HUDEP-2 (cell line): ENCODE measurements around the gene FKBP9.
A peak's percentile ranks its signal among the peaks of the same experiment; 100 is the strongest.
"Not testable (repeated sequence)": the region's sequence is repeated elsewhere in the genome, so short reads cannot be mapped to it uniquely, and the experiment has no call there.

Experiments used
- DNase-seq, 76 experiments: peaks; one replicate each; lab custom pipeline; 2025; ENCODE audit not compliant: unreplicated experiment in 76 of 76; lab: John Stamatoyannopoulos, UW

Gene FKBP9

GRCh38 chr7:32957326-32958045 lies at the start of gene FKBP9:
Gene FKBP9, plus strand, starts transcription at chr7:32957440. Its CDS starts 134 bp downstream, at chr7:32957574.
- peak in 66 of 76 experiments; percentile 16 to 86 (median 62) for DNase-seq

DNA sequence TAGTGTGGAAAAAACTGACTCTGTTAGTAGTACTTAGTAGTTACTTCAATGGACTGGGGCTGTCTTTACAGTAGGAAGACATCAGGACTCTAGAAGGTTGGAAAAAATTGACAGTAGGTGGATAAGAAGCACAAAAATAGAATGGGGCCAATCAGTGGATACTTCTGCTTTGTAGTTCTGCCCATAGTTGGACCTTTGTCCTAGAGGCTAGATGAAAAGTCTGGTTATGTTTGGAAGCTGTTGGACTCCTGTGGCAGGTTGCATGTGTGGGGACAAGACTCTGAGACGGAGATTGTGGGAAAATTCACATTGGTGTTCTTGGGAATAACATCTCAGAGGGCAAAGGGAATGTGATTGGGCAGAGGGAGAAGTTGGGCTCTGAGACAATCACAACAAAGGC lies 47.0 kb upstream of the FKBP9 start:
- DNase-seq, result no peak

GRCh38 chr7:32914184-32914583 lies 43.1 kb upstream of the FKBP9 start:
- DNase-seq, result peak in 4 of 76 experiments; percentile 5 to 15 (median 8)

- DNase-seq, result no peak
Observed at GRCh38 chr7:32915041-32915536, 42.2 kb upstream of the FKBP9 start.

DNA sequence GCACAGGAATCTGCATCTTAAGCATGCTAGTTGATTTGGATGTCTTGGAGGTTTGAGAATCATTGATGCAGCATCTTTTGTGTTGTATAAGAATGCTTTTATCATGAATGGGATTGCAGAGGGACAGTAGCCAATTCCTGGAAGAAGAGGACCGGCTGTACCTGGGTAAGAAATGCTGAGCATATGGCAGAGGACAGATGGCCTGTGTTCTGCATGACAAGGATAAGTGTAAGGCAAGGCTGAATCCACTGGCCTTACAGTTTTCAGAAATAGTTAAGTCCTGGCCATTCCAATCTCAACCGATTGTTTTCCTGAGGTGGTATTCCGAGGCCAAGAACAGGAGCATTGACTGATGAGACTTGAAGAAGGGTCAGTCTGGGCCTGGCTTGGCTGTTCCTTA lies 41.2 kb upstream of the FKBP9 start:
- DNase-seq, result no peak

DNA sequence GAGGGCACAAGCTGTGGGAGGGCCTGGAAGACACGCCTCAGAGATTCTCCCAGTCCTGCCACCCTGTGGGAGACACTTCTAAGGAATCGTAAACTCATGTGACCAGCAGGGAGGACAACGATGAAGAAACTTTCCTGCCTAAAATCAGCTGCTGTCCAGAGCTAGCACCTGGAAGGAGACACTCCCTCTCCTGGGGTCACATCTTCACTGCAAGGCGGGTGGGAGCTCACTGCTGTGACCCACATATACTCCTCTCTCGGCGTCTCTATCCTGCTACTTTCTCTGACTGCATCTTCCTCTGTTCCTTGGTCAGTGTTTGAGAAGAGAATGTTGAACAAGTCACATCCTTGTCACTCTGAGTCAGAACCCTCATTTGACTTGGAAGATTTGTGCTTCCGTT lies 40.2 kb upstream of the FKBP9 start:
- not testable (repeated sequence) for DNase-seq

GRCh38 chr7:32921896-32922295 lies 35.3 kb upstream of the FKBP9 start:
- no peak for DNase-seq

DNA sequence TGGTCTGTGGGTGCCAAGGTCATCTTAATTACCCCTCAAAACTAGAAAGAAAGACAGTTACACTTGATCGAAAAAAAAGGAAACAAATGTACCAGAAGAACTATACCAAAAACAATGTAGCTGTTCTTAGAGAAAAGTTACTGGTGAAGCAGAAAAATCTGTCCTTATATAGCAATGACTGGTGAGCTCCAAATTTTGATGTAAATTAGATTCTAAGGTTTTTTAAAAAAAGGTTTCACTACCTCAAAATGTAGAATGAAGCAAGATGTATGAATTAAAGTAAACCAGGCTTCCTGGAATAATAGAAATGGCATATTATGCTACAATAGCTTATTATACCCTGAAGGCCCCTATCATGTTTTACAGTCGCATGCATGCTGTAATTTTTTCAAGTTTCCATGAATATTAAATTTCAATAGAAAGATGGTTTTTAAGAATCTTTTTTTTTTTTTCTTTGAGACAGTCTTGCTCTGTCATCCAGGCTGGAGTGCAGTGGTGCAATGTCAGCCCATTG lies 28.4 kb upstream of the FKBP9 start:
- no peak for DNase-seq

GRCh38 chr7:32929430-32930143 lies 27.7 kb upstream of the FKBP9 start:
- no peak for DNase-seq

- DNase-seq, result no peak
Observed at GRCh38 chr7:32930378-32930777, 26.9 kb upstream of the FKBP9 start.

DNA sequence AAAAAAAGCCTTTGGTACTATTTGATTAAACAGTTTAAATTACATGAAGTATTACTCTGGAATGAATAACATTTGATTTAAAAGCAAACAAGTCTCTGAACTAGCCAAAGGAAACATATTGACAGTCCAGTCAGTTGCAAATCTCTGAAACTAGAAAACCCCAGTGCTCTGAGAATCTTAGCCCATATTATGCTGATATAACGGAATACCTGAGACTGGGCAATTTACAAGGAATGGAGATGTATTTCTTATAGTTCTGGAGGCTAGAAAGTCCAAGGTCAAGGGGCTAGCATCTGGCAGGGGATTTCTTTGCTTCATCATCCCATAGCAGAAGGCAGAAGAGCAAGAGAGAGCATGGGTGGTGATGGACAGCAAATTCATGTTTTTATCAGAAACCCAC lies 21.7 kb upstream of the FKBP9 start:
- no peak for DNase-seq

DNA sequence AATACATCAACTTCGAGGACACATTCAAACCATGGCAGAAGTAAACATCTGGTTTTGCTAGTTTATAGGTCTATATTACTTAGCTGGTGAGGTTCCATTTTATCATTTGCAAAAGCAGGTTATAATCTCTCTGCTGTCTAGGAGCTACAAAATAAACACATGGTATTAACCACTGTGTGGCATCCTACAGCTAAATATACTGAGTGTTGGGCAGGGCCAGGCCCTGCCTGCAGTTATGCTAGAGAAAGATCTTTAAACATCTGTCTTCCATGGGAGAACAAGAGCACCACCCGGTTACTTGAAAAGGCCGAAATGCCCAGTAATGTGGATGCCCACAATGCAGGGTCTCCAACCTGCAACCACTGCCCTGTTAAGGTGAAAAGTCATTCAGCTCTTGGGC lies 20.6 kb upstream of the FKBP9 start:
- peak in 1 of 76 experiments; percentile 4 for DNase-seq

- peak in 16 of 76 experiments; percentile 3 to 34 (median 12) for DNase-seq
Observed at GRCh38 chr7:32937344-32938174, 19.7 kb upstream of the FKBP9 start.

GRCh38 chr7:32941181-32941580 lies 16.1 kb upstream of the FKBP9 start:
- DNase-seq, result no peak

DNA sequence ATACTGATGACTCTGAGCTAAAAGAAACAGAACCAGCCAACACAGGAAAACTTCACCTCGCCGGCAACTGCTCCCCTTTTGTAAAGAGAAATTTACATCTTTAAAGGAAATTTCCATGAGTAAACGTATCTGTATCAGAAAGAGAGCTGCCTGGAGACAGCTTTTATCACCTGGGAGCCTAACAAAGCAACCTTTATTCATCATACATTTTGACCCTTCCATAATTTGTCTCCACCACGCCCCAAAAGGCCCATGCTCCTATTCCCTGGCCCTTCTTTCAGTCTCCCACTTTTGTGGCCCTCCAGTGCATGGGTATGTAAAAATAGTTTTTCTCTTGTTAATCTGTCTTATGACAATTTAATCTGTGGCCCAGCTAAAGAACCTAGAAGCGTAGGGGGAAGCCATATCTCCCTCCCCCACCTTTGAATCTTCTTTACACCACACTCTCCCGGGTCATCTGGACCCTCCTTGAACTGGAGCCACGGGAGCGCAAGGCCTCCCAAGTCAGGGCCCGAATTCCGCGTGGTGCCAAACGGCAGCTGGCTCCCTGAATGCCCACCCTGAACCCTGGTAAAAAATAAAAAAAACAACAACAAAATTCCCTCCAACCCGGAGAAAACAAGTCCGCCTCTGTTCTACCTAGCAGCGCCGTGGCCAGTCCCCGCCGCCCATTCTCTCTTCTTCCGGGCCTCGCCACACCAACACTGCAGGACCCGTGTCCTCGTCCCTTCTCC lies 15.4 kb upstream of the FKBP9 start:
- peak in 12 of 76 experiments; percentile 5 to 53 (median 30) for DNase-seq

DNA sequence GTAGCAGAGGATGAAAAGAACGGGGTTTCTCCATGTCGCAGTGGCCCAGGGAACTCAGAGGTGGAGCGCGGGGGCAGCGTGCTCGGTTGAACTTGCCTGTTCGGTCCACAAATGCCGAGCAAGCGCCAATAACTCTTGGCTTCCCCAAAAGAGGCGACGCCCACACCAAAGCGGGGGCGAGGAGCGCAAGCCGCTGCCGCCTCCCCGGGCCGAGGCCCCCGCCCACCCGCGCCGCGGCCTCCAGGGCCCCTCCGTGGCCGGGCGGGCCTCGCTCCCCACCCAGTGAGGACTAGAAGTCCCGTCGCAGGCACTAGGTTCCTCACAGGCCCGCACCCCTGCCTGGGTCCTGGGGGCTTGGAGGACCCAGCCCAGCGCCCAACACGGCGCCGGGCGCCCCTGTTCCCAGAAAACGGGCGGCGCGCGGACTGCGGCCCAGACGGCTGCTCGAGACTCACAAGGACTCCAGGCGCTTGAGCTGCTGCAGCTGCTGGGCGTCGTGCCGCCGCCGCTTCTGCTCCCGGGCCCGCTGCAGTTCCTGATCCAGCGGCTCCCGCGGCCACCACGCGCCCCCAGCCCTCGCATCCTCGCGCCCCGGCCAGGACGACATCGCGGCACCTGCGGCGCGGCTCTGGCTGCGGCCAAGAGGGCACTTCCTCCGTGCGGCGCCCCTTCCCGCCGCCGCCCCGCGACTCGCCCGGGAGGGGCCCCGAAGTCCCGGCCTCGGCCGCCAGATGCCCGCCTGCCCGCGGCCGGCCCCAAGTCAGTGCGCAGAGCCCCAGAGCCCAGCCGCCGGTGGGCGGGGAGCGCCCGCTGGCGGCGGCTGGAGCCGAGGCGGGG lies 14.6 kb upstream of the FKBP9 start:
- DNase-seq, result peak in 74 of 76 experiments; percentile 18 to 90 (median 74)

DNA sequence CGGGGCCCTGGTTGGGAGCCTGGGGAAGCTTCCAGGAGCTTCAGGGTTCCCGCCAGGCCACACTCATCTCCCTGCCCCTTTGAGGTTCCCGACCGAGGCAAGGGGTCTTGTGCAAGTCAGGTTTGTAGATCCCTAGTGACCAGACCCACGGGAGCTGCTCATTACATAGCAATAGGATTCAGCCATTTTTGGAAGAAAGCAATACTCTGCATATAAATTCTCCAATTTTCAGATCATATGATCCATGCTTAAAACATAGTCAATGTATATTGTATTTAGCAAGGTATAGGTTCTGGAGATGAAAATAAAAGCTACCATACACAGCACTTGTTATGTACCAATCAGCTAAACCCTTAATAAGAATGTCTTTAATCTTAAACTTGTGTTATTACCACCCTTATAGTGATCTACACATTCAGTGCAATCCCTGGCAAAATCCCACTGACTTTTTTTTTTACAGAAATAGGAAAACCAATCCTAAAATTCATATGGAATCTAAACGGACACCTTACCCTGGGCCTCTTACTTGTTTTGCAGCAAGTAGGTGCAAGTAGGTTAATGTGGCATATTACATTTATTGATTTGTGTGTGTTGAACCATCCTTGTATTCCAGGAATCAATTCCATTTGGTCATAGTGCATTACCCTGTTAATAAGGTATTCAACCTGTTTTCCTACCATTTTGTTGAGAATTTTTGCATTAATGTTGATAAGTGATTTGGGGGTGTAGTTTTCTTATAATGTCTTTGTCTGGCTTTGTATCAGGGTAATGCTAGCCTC lies 13.8 kb upstream of the FKBP9 start:
- peak in 1 of 76 experiments; percentile 64 for DNase-seq

GRCh38 chr7:32947420-32947983 lies 9.7 kb upstream of the FKBP9 start:
- no peak for DNase-seq
